ENCODE measurements around the gene PLCL1. TPM values are rescaled to one million over a fixed set of nuclear protein-coding genes. Genes with fewer than 3 reads are reported as not detected.
A peak's percentile ranks its signal among the peaks of the same experiment; 100 is the strongest.

Gene PLCL1
- polyA plus RNA-seq, 1 of the 3 experiments (the other 2 are of a cell fraction), result 7.7 TPM

DNA sequence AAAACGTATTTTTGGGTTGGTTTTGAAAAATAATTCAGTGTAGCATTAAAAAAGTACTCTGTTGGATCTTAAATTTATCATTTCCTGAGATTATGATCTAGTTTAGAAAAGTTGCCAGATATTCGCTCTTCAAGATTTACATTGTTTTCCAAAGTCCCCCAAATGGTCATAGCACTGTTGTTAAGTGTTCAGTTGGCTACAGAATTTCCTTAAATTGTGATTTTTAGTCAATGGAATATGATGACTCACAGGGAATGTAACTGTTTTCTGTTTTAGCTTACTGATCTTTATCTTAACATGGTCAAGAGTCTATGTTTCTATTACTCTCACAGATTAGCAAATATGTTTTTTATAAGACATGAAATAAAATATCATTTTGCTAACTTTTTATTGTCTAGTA, 23.2 kb downstream of the PLCL1 start:
- no peak for DNase-seq
- CTCF ChIA-PET, result interaction anchor here (0.7 to 1.4 kb wide), 3 partner anchors 14 to 41 kb away, joined by 3 to 4 read pairs (median 3); no protein-coding TSS in a partner anchor
- H3K4me1 ChIP-seq (ENCODE audit: control insufficient read depth in 1 of 2, insufficient read depth in 2 of 2, low read depth in 1 of 2, low read length in 1 of 2), result peaks cover 0 to 24% of the 10 kb centered on the region in 2 experiments; a peak in 3 of 4 replicates
- TF ChIP-seq, protein P1, sequence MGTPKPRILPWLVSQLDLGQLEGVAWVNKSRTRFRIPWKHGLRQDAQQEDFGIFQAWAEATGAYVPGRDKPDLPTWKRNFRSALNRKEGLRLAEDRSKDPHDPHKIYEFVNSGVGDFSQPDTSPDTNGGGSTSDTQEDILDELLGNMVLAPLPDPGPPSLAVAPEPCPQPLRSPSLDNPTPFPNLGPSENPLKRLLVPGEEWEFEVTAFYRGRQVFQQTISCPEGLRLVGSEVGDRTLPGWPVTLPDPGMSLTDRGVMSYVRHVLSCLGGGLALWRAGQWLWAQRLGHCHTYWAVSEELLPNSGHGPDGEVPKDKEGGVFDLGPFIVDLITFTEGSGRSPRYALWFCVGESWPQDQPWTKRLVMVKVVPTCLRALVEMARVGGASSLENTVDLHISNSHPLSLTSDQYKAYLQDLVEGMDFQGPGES (IDR thresholded peaks at IDR 0.05; ENCODE audit: low read depth, low read length), result no peak
- TF ChIP-seq TEAD4 (IDR thresholded peaks at IDR 0.05; ENCODE audit: borderline replicate concordance, insufficient read depth), result peak; percentile 98
- peak; percentile 65 for TF ChIP-seq RXRA (IDR thresholded peaks at IDR 0.05; ENCODE audit: borderline replicate concordance, low read depth)
- peak; percentile 99 for TF ChIP-seq JUND (IDR thresholded peaks at IDR 0.05)
- no peak for TF ChIP-seq USF2 (IDR thresholded peaks at IDR 0.05; ENCODE audit: borderline replicate concordance, low read depth, low read length)
- peak; percentile 41; the same call in 1 of the 2 replicates for TF ChIP-seq YY1 (IDR thresholded peaks at IDR 0.05; ENCODE audit: low read depth)
- no peak for TF ChIP-seq MXI1 (IDR thresholded peaks at IDR 0.05; ENCODE audit: low read depth, low read length)
- TF ChIP-seq EP300 (IDR thresholded peaks at IDR 0.05; ENCODE audit: borderline replicate concordance in 1 of 2, low read depth in 1 of 2, low read length in 1 of 2), result peak; percentile 57 to 99
- peak; percentile 93 for TF ChIP-seq NFIC (IDR thresholded peaks at IDR 0.05; ENCODE audit: borderline replicate concordance)
- TF ChIP-seq GABPA (IDR thresholded peaks at IDR 0.05; ENCODE audit: low read depth), result no peak; the same call in 1 of the 2 replicates
- TF ChIP-seq RFX5 (IDR thresholded peaks at IDR 0.05; ENCODE audit: low read length), result no peak
- TF ChIP-seq, protein P2, sequence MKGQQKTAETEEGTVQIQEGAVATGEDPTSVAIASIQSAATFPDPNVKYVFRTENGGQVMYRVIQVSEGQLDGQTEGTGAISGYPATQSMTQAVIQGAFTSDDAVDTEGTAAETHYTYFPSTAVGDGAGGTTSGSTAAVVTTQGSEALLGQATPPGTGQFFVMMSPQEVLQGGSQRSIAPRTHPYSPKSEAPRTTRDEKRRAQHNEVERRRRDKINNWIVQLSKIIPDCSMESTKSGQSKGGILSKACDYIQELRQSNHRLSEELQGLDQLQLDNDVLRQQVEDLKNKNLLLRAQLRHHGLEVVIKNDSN (IDR thresholded peaks at IDR 0.05; ENCODE audit: borderline replicate concordance, low read depth), result no peak
- no peak for TF ChIP-seq CHD2 (IDR thresholded peaks at IDR 0.05; ENCODE audit: low read length, partially characterized antibody)
- no peak for TF ChIP-seq RAD21 (IDR thresholded peaks at IDR 0.05; ENCODE audit: low read length)
- TF ChIP-seq PBX3 (IDR thresholded peaks at IDR 0.05), result peak; percentile 93
- peak; percentile 99 for TF ChIP-seq FOXM1 (IDR thresholded peaks at IDR 0.05; ENCODE audit: low read depth)
- peak; percentile 61; the same call in 1 of the 2 replicates for TF ChIP-seq POLR2AphosphoS5 (IDR thresholded peaks at IDR 0.05; ENCODE audit: low read depth, low read length)
- no peak for TF ChIP-seq FOXJ3 (CRISPR knock-in tag; IDR thresholded peaks at IDR 0.05)
- no peak for TF ChIP-seq TAF1 (IDR thresholded peaks at IDR 0.05; ENCODE audit: borderline replicate concordance, low read depth, low read length)
- TF ChIP-seq, protein P3, sequence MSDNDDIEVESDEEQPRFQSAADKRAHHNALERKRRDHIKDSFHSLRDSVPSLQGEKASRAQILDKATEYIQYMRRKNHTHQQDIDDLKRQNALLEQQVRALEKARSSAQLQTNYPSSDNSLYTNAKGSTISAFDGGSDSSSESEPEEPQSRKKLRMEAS (IDR thresholded peaks at IDR 0.05; ENCODE audit: low read depth), result peak; percentile 51; the same call in 1 of the 2 replicates
- peak; percentile 30; the same call in 1 of the 2 replicates for TF ChIP-seq GATA2 (CRISPR knock-in tag; IDR thresholded peaks at IDR 0.05)
- no peak; the same call in 1 of the 2 replicates for TF ChIP-seq ELF1 (IDR thresholded peaks at IDR 0.05)
- TF ChIP-seq, protein P4, sequence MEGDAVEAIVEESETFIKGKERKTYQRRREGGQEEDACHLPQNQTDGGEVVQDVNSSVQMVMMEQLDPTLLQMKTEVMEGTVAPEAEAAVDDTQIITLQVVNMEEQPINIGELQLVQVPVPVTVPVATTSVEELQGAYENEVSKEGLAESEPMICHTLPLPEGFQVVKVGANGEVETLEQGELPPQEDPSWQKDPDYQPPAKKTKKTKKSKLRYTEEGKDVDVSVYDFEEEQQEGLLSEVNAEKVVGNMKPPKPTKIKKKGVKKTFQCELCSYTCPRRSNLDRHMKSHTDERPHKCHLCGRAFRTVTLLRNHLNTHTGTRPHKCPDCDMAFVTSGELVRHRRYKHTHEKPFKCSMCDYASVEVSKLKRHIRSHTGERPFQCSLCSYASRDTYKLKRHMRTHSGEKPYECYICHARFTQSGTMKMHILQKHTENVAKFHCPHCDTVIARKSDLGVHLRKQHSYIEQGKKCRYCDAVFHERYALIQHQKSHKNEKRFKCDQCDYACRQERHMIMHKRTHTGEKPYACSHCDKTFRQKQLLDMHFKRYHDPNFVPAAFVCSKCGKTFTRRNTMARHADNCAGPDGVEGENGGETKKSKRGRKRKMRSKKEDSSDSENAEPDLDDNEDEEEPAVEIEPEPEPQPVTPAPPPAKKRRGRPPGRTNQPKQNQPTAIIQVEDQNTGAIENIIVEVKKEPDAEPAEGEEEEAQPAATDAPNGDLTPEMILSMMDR (IDR thresholded peaks at IDR 0.05), result no peak
- no peak; the same call in 1 of the 2 replicates for TF ChIP-seq REST (IDR thresholded peaks at IDR 0.05; ENCODE audit: low read depth, low read length)

More for the DNA sequence above, 23.2 kb downstream of the PLCL1 start:
- POLR2A ChIA-PET, result no interaction called here
- WGBS (ENCODE audit: low lambda C conversion rate), result 7% methylated on average over 2 of the region's 2 CpGs
- H3F3A ChIP-seq (replicated peaks; ENCODE audit: insufficient read depth), result peaks cover 37% of the 10 kb centered on the region
- no peaks in the 10 kb centered on the region for H3K27me3 ChIP-seq (ENCODE audit: insufficient read depth)
- H4K20me1 ChIP-seq (ENCODE audit: insufficient read depth), result no peaks in the 10 kb centered on the region
- peak overlapping the region; percentile 17; the same call in 1 of the 2 replicates for H3K9ac ChIP-seq
- peaks cover 0 to 3% of the 10 kb centered on the region in 2 experiments for H3K36me3 ChIP-seq (replicated peaks in 1 of 2; ENCODE audit: control insufficient read depth in 1 of 2, insufficient read depth in 2 of 2, low read length in 1 of 2)
- H3K27ac ChIP-seq (ENCODE audit: low read depth in 2 of 2, low read length in 1 of 2), result peak overlapping the region; percentile 72 to 87; a peak in 3 of 4 replicates
- H3K4me2 ChIP-seq, result peak overlapping the region; percentile 39; the same call in 1 of the 2 replicates
- peaks cover 27% of the 10 kb centered on the region for H3K79me2 ChIP-seq (ENCODE audit: insufficient read depth)
- no peaks in the 10 kb centered on the region for H3K9me2 ChIP-seq
- H3K9me3 ChIP-seq, result no peaks in the 10 kb centered on the region
- no peak overlapping the region for H2AFZ ChIP-seq (ENCODE audit: low read depth)
- no peak overlapping the region for H3K4me3 ChIP-seq (ENCODE audit: low read depth in 2 of 2, low read length in 1 of 2)

All from SK-N-SH (cell line).